Activated CD4-positive, alpha-beta T cell treated with anti-CD3 and anti-CD28 coated beads, Interleukin-2, amount 50 U/mL, for 24 hours (primary cell): ENCODE data around the gene GSTM2.

Experiments
- DNase-seq, 2 donors: peaks; one replicate each; pipeline ENCODE4 v3.0.0-alpha.2; 2020; ENCODE audit warnings: low read depth in 1 of 2, low spot score in 1 of 2

The GSTM2 gene

GRCh38 chr1:109712321-109712864, 44.5 kb downstream of the GSTM2 start:
- no peak for DNase-seq

GRCh38 chr1:109713636-109714035, 45.8 kb downstream of the GSTM2 start:
- DNase-seq: no peak

- no peak for DNase-seq
Observed at GRCh38 chr1:109714661-109715372, 47.0 kb downstream of the GSTM2 start.

GRCh38 chr1:109716121-109716520, 48.3 kb downstream of the GSTM2 start:
- no peak for DNase-seq

- no peak for DNase-seq
Observed at GRCh38 chr1:109716570-109717090, 48.8 kb downstream of the GSTM2 start.

GRCh38 chr1:109717729-109718128, 49.9 kb downstream of the GSTM2 start:
- no peak for DNase-seq

- DNase-seq: no peak
Observed at GRCh38 chr1:109718495-109718894, 50.6 kb downstream of the GSTM2 start.

GRCh38 chr1:109719337-109719837, 51.5 kb downstream of the GSTM2 start:
- DNase-seq: no peak

- DNase-seq: no peak
Observed at GRCh38 chr1:109721042-109721441, 53.2 kb downstream of the GSTM2 start.

- no peak for DNase-seq
Observed at GRCh38 chr1:109721971-109722370, 54.1 kb downstream of the GSTM2 start.

GRCh38 chr1:109722908-109723691, 55.2 kb downstream of the GSTM2 start:
- DNase-seq: no peak
